H9 (cell line): ENCODE measurements around the gene SPTBN1. TPM values are rescaled to one million over a fixed set of nuclear protein-coding genes. Genes with fewer than 3 reads are reported as not detected.

Experiments
- DNase-seq: peaks from one replicate; pipeline ENCODE4 v3.0.0-alpha.2; 2017
- H2AFZ ChIP-seq: one replicate; pipeline ENCODE4 v1.6.1; 2013; ENCODE audit warnings: mild to moderate bottlenecking, low read length, control low read depth, moderate library complexity
- H2AK5ac ChIP-seq: 2 replicates; pipeline ENCODE4 v1.6.1; 2013; ENCODE audit warnings: low read length, control low read depth, mixed read lengths; ENCODE audit not compliant: insufficient read length
- H2BK120ac ChIP-seq: one replicate; pipeline ENCODE4 v1.6.1; 2013; ENCODE audit warnings: low read depth, mild to moderate bottlenecking, low read length, control low read depth, inconsistent platforms; ENCODE audit not compliant: poor library complexity, severe bottlenecking
- H2BK12ac ChIP-seq: 2 replicates; pipeline ENCODE4 v1.6.1; 2013; ENCODE audit warnings: low read length, control low read depth, mixed read lengths, low read depth; ENCODE audit not compliant: insufficient read length
- H2BK15ac ChIP-seq: 2 replicates; pipeline ENCODE4 v1.6.1; 2013; ENCODE audit warnings: low read depth, low read length, control low read depth
- H2BK20ac ChIP-seq: one replicate; pipeline ENCODE4 v1.6.1; 2013; ENCODE audit warnings: low read depth, mild to moderate bottlenecking, low read length, control low read depth, inconsistent platforms; ENCODE audit not compliant: poor library complexity, severe bottlenecking
- H2BK5ac ChIP-seq: 2 replicates; pipeline ENCODE4 v1.6.1; 2013; ENCODE audit warnings: low read length, control low read depth, mixed read lengths; ENCODE audit not compliant: insufficient read length
- H3K14ac ChIP-seq: 2 replicates; pipeline ENCODE4 v1.6.1; 2013; ENCODE audit warnings: low read length, control low read depth; ENCODE audit not compliant: insufficient read depth
- H3K18ac ChIP-seq: 2 replicates; pipeline ENCODE4 v1.6.1; 2013; ENCODE audit warnings: low read depth, mild to moderate bottlenecking, mixed read lengths, low read length, control low read depth; ENCODE audit not compliant: insufficient read length
- H3K23ac ChIP-seq: 2 replicates; pipeline ENCODE4 v1.6.1; 2013; ENCODE audit warnings: low read length, control low read depth, mixed read lengths, low read depth; ENCODE audit not compliant: insufficient read length
- H3K23me2 ChIP-seq: 2 replicates; pipeline ENCODE4 v1.6.1; 2013; ENCODE audit warnings: low read depth, mild to moderate bottlenecking, mixed read lengths, low read length, control low read depth; ENCODE audit not compliant: insufficient read length, poor library complexity, severe bottlenecking
- H3K27ac ChIP-seq: 2 replicates; pipeline ENCODE4 v1.5.1; 2013; ENCODE audit warnings: low read length, control low read depth, mixed read lengths, low read depth; ENCODE audit not compliant: insufficient read length
- H3K27me3 ChIP-seq: 2 replicates; pipeline ENCODE4 v1.6.1; 2013; ENCODE audit warnings: low read length, control low read depth, inconsistent platforms; ENCODE audit not compliant: insufficient read depth
- H3K4ac ChIP-seq: 2 replicates; pipeline ENCODE4 v1.6.1; 2013; ENCODE audit warnings: low read depth, mild to moderate bottlenecking, control low read depth, inconsistent platforms, low read length, moderate library complexity
- H3K4me1 ChIP-seq: 2 replicates; pipeline ENCODE4 v1.6.1; 2013; ENCODE audit warnings: low read length, control low read depth, inconsistent platforms; ENCODE audit not compliant: insufficient read depth
- H3K4me2 ChIP-seq: 2 replicates; pipeline ENCODE4 v1.6.1; 2013; ENCODE audit warnings: low read length, control low read depth, mixed read lengths; ENCODE audit not compliant: insufficient read length, insufficient read depth
- H3K56ac ChIP-seq: 2 replicates; pipeline ENCODE4 v1.6.1; 2013; ENCODE audit warnings: low read depth, mild to moderate bottlenecking, mixed read lengths, low read length, control low read depth; ENCODE audit not compliant: insufficient read length
- H3K79me1 ChIP-seq: 2 replicates; pipeline ENCODE4 v1.6.1; 2013; ENCODE audit warnings: low read depth, mild to moderate bottlenecking, moderate library complexity, low read length, control low read depth, inconsistent platforms; ENCODE audit not compliant: insufficient read depth, poor library complexity, severe bottlenecking
- H3K79me2 ChIP-seq: 2 replicates; pipeline ENCODE4 v1.6.1; 2013; ENCODE audit warnings: low read length, control low read depth, inconsistent platforms; ENCODE audit not compliant: insufficient read depth
- H3K9ac ChIP-seq: 2 replicates; pipeline ENCODE4 v1.6.1; 2013; ENCODE audit warnings: low read length, control low read depth, mixed read lengths; ENCODE audit not compliant: insufficient read length; ENCODE audit errors: extremely low read depth
- H3K9me3 ChIP-seq: one replicate; pipeline ENCODE4 v1.6.1; 2013; ENCODE audit warnings: low read depth, low read length, inconsistent platforms; ENCODE audit not compliant: control insufficient read depth
- H3T11ph ChIP-seq: one replicate; pipeline ENCODE4 v1.6.1; 2013; ENCODE audit warnings: mild to moderate bottlenecking, low read length, control low read depth, inconsistent platforms
- H4K20me1 ChIP-seq: one replicate; pipeline ENCODE4 v1.6.1; 2013; ENCODE audit not compliant: control insufficient read depth, insufficient read length, insufficient read depth
- H4K5ac ChIP-seq: 2 replicates; pipeline ENCODE4 v1.6.1; 2013; ENCODE audit warnings: low read depth, mild to moderate bottlenecking, mixed read lengths, low read length, control low read depth; ENCODE audit not compliant: insufficient read length
- H4K8ac ChIP-seq: replicated peaks from 2 replicates; pipeline ENCODE4 v1.6.1; 2013; ENCODE audit warnings: low read length, control low read depth, mixed read lengths, low read depth; ENCODE audit not compliant: insufficient read length
- H4K91ac ChIP-seq: 2 replicates; pipeline ENCODE4 v1.6.1; 2013; ENCODE audit warnings: low read depth, mild to moderate bottlenecking, moderate library complexity, mixed read lengths, low read length, control low read depth; ENCODE audit not compliant: insufficient read length
- H3K27ac Mint-ChIP-seq, 3 experiments: 2 replicates in 2 of 3; 3 replicates in 1 of 3; pipeline ENCODE4 v1.8.0; 2020 to 2021; ENCODE audit warnings: mixed read lengths in 3 of 3, mild to moderate bottlenecking in 1 of 3, moderate library complexity in 1 of 3
- H3K27me3 Mint-ChIP-seq: 2 replicates; pipeline ENCODE4 v1.8.0; 2021; ENCODE audit warnings: low read depth, mild to moderate bottlenecking, moderate library complexity, mixed read lengths
- H3K36me3 Mint-ChIP-seq, 3 experiments: 2 replicates in 2 of 3; 3 replicates in 1 of 3; pipeline ENCODE4 v1.8.0; 2020 to 2021; ENCODE audit warnings: low read depth in 3 of 3, mixed read lengths in 3 of 3; ENCODE audit not compliant: insufficient read depth in 1 of 3
- H3K4me1 Mint-ChIP-seq, 2 experiments: 2 replicates each; pipeline ENCODE4 v1.8.0; 2020; ENCODE audit warnings: mixed read lengths in 2 of 2
- H3K4me3 Mint-ChIP-seq, 2 experiments: 2 replicates in 1 of 2; 3 replicates in 1 of 2; pipeline ENCODE4 v1.8.0; 2020 to 2021; ENCODE audit warnings: mild to moderate bottlenecking in 2 of 2, mixed read lengths in 2 of 2, moderate library complexity in 1 of 2
- H3K9me3 Mint-ChIP-seq, 2 experiments: 2 replicates in 1 of 2; 3 replicates in 1 of 2; pipeline ENCODE4 v1.8.0; 2020; ENCODE audit warnings: mild to moderate bottlenecking in 2 of 2, mixed read lengths in 2 of 2, moderate library complexity in 1 of 2
- CTCF ChIP-seq: fragments of 200-600 bp; sonication (generic); conservative IDR thresholded peaks from 3 replicates; pipeline ENCODE4 v1.8.0; 2021; ENCODE audit warnings: antibody characterized with exemption, mild to moderate bottlenecking
- WGBS: extraction: QIAGEN DNeasy Blood & Tissue Kit; methylation state at CpG from one replicate; pipeline ENCODE4 v1.1.7; 2013; ENCODE audit warnings: missing lambda C conversion rate, low lambda C conversion rate, mixed read lengths; ENCODE audit not compliant: insufficient read length; ENCODE audit errors: extremely low coverage; 5-methylcytosine and 5-hydroxymethylcytosine counted together
- total RNA-seq: library from RNA; stranded (reverse); gene quantifications from 2 replicates; pipeline ENCODE4 v1.2.1, GENCODE V29; 2021

The SPTBN1 gene
- total RNA-seq, 1 experiment from 2014 or later, result 164 TPM

- H2BK20ac ChIP-seq, result no peak overlapping the region
These were observed 75.4 kb downstream of the SPTBN1 start for GRCh38 chr2:54531558-54531957.

More at GRCh38 chr2:54531558-54531957, 75.4 kb downstream of the SPTBN1 start:
- Histone ChIP-seq H3K56ac (no peak overlapping the region), H2AK5ac (no peak overlapping the region), H3K4ac (no peak overlapping the region), H3K14ac (no peak overlapping the region), H3K9ac (no peak overlapping the region), H3K79me2 (no peaks in the 10 kb centered on the region), H3K4me2 (no peak overlapping the region), H4K5ac (no peak overlapping the region), H2BK12ac (no peak overlapping the region), H4K20me1 (no peaks in the 10 kb centered on the region), H3K4me1 (no peaks in the 10 kb centered on the region), H3K23me2 (no peaks in the 10 kb centered on the region), H2BK5ac (no peak overlapping the region), H4K8ac (no peak overlapping the region), H3K18ac (no peak overlapping the region), H3K27ac (no peak overlapping the region), H3K9me3 (no peaks in the 10 kb centered on the region), H4K91ac (no peak overlapping the region), H3K23ac (no peak overlapping the region), H3K79me1 (no peaks in the 10 kb centered on the region), H2BK15ac (no peak overlapping the region), H2BK120ac (no peak overlapping the region), H2AFZ (no peak overlapping the region), H3K27me3 (no peaks in the 10 kb centered on the region), H3T11ph (no peak overlapping the region)
- no CpG with 5 or more reads among the region's 5 CpGs for WGBS
- peaks cover 10 to 15% (median 15%) of the 10 kb centered on the region in 3 experiments; a peak in 6 of 7 replicates for H3K36me3 Mint-ChIP-seq
- H3K4me1 Mint-ChIP-seq, result peaks cover 8 to 11% of the 10 kb centered on the region in 2 experiments
- TF ChIP-seq CTCF, result no peak
- H3K9me3 Mint-ChIP-seq, result no peaks in the 10 kb centered on the region
- peak overlapping the region in 1 of 3 experiments; percentile 56; a peak in 3 of 7 replicates for H3K27ac Mint-ChIP-seq
- no peaks in the 10 kb centered on the region for H3K27me3 Mint-ChIP-seq
- no peak overlapping the region for H3K4me3 Mint-ChIP-seq
- DNase-seq, result no peak
